Measurements from ENCODE around the gene CHST8.

CHST8 gene

DNA sequence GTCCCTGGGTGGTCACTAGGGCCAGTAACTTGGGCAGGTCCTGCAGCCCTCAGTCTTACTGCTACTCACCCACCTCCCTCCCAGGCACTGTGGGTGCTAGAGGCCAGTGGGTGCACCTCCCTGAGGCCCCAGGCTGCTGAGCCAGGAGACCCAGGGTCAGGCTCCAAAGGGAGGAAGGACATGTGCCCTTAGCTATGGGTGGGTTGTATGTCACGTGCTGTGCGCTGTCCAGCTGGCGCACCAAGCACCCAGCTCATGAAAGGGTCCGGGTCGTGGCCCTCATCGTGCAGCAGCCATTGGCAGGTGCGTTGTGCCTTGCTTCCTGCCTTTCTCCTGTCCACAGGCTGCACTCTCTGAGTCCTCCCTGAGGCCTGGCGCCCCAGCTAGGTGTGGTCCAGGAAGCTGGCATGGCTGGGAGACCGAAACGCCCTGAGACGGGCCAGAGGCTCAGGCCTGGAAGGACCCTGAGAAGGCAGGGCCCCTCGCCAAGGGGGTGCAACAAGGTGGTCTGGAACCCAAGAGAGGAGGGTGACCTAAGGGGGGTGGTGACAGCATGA is 127.9 kb downstream of the CHST8 start:
- Histone ChIP-seq H3K79me2 (ENCODE audit: insufficient read depth, low read length) (no peaks in the 10 kb centered on the region), H4K20me1 (ENCODE audit: insufficient read depth, low read length, poor library complexity, severe bottlenecking) (no peaks in the 10 kb centered on the region), H3K9ac (ENCODE audit: low read depth, low read length, poor library complexity, severe bottlenecking) (no peak overlapping the region), H3K4me3 (ENCODE audit: low read length, poor library complexity, severe bottlenecking) (no peak overlapping the region), H3K36me3 (ENCODE audit: insufficient read depth, low read length) (no peaks in the 10 kb centered on the region), H3K4me1 (ENCODE audit: insufficient read depth, low read length, poor library complexity, severe bottlenecking) (no peaks in the 10 kb centered on the region), H3K4me2 (ENCODE audit: low read depth, low read length, poor library complexity, severe bottlenecking) (no peak overlapping the region), H2AFZ (ENCODE audit: low read length) (no peak overlapping the region), H3K9me2 (replicated peaks; ENCODE audit: low read depth, low read length) (no peaks in the 10 kb centered on the region), H3K9me3 (ENCODE audit: insufficient read depth, low read depth, low read length) (no peaks in the 10 kb centered on the region), H3F3A (ENCODE audit: low read depth) (no peaks in the 10 kb centered on the region), H3K27me3 (ENCODE audit: insufficient read depth, low read length, poor library complexity, severe bottlenecking) (no peaks in the 10 kb centered on the region)
- TF ChIP-seq, protein P1, sequence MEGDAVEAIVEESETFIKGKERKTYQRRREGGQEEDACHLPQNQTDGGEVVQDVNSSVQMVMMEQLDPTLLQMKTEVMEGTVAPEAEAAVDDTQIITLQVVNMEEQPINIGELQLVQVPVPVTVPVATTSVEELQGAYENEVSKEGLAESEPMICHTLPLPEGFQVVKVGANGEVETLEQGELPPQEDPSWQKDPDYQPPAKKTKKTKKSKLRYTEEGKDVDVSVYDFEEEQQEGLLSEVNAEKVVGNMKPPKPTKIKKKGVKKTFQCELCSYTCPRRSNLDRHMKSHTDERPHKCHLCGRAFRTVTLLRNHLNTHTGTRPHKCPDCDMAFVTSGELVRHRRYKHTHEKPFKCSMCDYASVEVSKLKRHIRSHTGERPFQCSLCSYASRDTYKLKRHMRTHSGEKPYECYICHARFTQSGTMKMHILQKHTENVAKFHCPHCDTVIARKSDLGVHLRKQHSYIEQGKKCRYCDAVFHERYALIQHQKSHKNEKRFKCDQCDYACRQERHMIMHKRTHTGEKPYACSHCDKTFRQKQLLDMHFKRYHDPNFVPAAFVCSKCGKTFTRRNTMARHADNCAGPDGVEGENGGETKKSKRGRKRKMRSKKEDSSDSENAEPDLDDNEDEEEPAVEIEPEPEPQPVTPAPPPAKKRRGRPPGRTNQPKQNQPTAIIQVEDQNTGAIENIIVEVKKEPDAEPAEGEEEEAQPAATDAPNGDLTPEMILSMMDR (conservative IDR thresholded peaks at IDR 0.05; ENCODE audit: low read length), result no peak
- TF ChIP-seq EZH2phosphoT487 (IDR thresholded peaks at IDR 0.05; ENCODE audit: borderline replicate concordance), result no peak

GRCh38 chr19:33750587-33751435 is 129.1 kb downstream of the CHST8 start:
- no peak overlapping the region for H3K9ac ChIP-seq (ENCODE audit: low read depth, low read length, poor library complexity, severe bottlenecking)
- no peaks in the 10 kb centered on the region for H4K20me1 ChIP-seq (ENCODE audit: insufficient read depth, low read length, poor library complexity, severe bottlenecking)
- H3K36me3 ChIP-seq (ENCODE audit: insufficient read depth, low read length), result no peaks in the 10 kb centered on the region
- H3K4me2 ChIP-seq (ENCODE audit: low read depth, low read length, poor library complexity, severe bottlenecking), result no peak overlapping the region
- no peaks in the 10 kb centered on the region for H3K9me2 ChIP-seq (replicated peaks; ENCODE audit: low read depth, low read length)
- H3K9me3 ChIP-seq (ENCODE audit: insufficient read depth, low read depth, low read length), result no peaks in the 10 kb centered on the region
- no peak overlapping the region for H3K4me3 ChIP-seq (ENCODE audit: low read length, poor library complexity, severe bottlenecking)
- no peak overlapping the region for H2AFZ ChIP-seq (ENCODE audit: low read length)
- H3K79me2 ChIP-seq (ENCODE audit: insufficient read depth, low read length), result no peaks in the 10 kb centered on the region
- no peaks in the 10 kb centered on the region for H3K4me1 ChIP-seq (ENCODE audit: insufficient read depth, low read length, poor library complexity, severe bottlenecking)
- no peak for TF ChIP-seq EZH2phosphoT487 (IDR thresholded peaks at IDR 0.05; ENCODE audit: borderline replicate concordance)
- TF ChIP-seq, protein P1 (conservative IDR thresholded peaks at IDR 0.05; ENCODE audit: low read length), result no peak
- no peaks in the 10 kb centered on the region for H3F3A ChIP-seq (ENCODE audit: low read depth)
- no peaks in the 10 kb centered on the region for H3K27me3 ChIP-seq (ENCODE audit: insufficient read depth, low read length, poor library complexity, severe bottlenecking)

GRCh38 chr19:33751436-33751770 is 129.7 kb downstream of the CHST8 start:
- H4K20me1 ChIP-seq (ENCODE audit: insufficient read depth, low read length, poor library complexity, severe bottlenecking), result no peaks in the 10 kb centered on the region
- no peaks in the 10 kb centered on the region for H3K9me2 ChIP-seq (replicated peaks; ENCODE audit: low read depth, low read length)
- H3K9ac ChIP-seq (ENCODE audit: low read depth, low read length, poor library complexity, severe bottlenecking), result no peak overlapping the region
- no peak overlapping the region for H3K4me3 ChIP-seq (ENCODE audit: low read length, poor library complexity, severe bottlenecking)
- H3K79me2 ChIP-seq (ENCODE audit: insufficient read depth, low read length), result no peaks in the 10 kb centered on the region
- H2AFZ ChIP-seq (ENCODE audit: low read length), result no peak overlapping the region
- no peak for TF ChIP-seq EZH2phosphoT487 (IDR thresholded peaks at IDR 0.05; ENCODE audit: borderline replicate concordance)
- TF ChIP-seq, protein P1 (conservative IDR thresholded peaks at IDR 0.05; ENCODE audit: low read length), result no peak
- H3F3A ChIP-seq (ENCODE audit: low read depth), result no peaks in the 10 kb centered on the region
- no peak overlapping the region for H3K4me2 ChIP-seq (ENCODE audit: low read depth, low read length, poor library complexity, severe bottlenecking)
- H3K4me1 ChIP-seq (ENCODE audit: insufficient read depth, low read length, poor library complexity, severe bottlenecking), result no peaks in the 10 kb centered on the region
- H3K27me3 ChIP-seq (ENCODE audit: insufficient read depth, low read length, poor library complexity, severe bottlenecking), result no peaks in the 10 kb centered on the region
- no peaks in the 10 kb centered on the region for H3K36me3 ChIP-seq (ENCODE audit: insufficient read depth, low read length)
- no peaks in the 10 kb centered on the region for H3K9me3 ChIP-seq (ENCODE audit: insufficient read depth, low read depth, low read length)

Measured in Loucy (cell line).